ENCODE measurements around the gene SGTA.

The SGTA gene

DNA sequence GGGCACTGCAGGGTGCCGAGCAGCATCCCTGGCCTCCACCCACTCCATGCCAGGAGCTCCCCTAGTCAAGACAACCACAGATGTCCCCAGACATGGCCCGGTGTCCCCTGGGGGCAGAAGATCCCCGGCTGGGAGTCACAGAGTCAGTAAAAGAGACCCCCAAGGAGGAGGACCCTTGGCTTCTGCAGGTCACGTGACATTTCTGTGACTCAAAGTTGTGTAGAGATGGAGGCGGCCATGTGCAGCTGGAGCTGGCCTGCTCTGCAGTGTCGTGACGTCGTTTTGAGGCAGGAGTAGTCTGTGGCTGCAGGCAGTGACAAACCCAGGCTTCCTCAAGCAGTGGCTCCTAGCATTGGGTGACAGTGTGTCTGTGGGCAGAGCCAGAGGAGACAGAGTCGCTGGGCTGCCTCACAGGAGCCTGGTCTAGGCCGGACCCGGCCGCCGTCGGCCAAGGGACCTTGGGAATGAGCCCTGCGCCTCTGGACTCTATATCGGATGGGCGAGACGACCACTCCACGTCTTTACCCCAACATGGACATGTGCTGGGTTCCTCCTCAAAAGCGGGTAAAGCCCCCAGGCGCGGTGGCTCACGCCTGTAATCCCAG, 54.2 kb downstream of the SGTA start:
- DNase-seq (ENCODE audit: low read depth in 2 of 2, low spot score in 1 of 2), result no peak

DNA sequence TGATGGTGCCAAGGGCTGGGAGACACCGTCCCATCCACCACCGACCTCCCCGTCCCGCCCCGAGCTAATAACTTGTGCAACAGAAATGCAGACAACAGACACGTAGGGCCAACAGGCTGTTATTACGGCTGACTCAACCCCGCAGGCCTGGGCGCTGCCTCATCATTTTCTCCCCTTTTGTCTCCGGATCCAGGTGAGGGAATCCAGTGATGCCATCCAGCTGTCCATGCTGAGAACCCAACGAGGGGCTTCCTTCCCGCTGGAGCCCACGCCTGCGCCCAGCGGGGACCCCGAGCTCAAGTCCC, 55.5 kb downstream of the SGTA start:
- DNase-seq (ENCODE audit: low read depth in 2 of 2, low spot score in 1 of 2), result no peak

DNA sequence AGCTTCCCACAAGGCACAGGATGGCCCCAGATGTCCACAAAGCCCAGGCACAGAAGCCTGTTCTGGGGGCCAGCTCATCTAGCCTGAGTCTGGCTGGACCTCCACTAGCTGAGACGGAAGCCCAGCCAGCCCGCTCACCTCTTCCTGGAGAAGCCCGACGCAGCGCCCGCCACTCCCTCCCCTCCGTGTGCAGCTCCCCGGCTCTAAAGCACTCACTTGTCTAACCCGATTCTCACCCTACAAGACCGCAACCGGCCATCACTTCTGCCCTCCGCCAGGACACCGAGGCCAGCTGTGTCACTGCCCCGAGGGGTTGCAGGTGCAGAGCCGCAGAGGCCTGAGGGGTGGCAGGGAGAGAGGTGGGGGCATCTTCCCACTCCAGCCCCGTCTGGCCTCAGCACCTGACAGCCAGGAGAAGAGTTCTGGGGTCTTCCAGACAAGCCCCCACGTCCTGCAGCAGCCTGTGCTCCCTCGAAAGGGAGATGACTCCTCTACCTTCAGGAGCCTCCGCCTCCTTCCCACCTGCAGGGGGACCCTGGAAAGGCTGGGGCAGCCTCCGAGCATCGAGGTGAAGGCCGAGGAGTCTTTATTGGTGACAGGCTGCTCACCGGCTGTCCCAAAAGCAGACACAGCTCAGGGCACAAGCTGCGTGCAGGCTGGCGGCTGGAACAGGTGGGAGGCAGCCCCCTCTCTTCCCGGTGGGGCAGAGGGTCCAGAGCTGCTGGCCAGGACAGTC, 56.0 kb downstream of the SGTA start:
- no peak for DNase-seq (ENCODE audit: low read depth in 2 of 2, low spot score in 1 of 2)

DNA sequence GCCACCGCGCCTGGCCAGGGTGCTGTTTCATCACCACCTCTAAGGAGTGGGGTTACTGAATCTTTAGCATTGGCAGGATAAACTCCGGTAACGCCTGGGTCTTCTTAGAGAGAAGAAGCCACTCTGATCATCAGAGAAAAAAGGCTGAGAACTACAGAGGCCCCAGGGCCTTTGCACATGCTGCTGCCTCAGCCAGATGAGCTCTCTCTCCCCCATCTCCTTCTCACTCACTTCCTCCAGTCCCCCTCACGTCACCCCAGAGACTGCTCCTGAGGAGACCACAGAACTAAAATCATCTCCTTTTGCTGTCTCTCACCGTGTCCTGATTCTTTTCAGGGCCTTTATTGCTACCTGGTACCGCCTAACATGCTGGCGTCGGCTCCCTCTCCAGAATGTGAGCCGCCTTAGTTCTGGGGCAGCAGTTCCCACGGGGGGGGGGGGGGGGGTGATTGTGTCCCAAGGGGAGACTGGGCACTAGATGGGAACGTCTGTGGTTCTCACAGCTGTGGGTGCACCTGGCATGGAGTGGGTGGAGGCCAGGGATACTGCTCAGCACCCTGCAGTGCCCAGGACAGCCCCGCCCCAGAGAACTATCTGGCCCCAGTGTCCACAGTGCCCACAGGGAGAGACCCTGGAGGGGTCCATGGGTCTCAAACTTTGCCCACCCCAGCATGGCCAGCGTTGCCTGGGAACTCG, 56.8 kb downstream of the SGTA start:
- no peak for DNase-seq (ENCODE audit: low read depth in 2 of 2, low spot score in 1 of 2)

DNA sequence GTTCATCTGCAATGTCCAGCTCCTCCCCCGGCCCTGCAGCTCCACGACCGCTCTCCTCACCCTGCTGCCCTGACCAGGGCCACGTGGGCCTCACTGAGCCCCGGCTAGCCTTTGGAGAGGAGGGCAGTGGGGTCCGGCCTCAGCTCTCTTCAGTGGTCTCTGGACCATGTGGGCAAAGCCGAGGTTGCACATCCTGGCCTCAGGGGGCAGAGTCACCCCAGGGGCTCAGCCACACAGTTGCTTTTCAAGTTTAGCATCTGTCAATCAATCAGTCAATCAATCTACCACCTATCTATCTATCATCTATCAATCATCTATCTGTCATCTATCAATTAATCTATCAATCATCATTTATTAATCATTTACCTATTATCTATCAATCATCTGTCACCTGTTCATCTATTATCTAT, 58.9 kb downstream of the SGTA start:
- no peak for DNase-seq (ENCODE audit: low read depth in 2 of 2, low spot score in 1 of 2)

DNA sequence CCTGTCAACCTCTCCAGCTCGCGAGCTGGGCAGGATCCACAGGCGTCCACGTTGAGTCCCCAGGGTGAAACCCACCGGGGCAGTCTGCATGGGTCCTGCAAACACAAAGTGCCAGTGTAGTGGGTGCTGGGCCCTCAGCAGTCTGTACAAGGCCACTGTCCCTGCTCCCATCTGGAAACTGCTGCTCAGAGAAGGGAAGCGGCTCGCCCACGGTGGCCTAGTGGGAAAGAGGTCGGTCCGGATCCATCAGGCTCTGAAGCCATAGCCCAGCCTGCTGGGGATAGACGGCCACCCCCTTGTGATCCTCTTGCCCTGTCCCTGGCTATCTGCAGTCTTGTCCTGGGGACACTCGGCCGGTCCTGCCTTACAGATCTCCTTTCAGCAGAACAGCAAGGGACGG, 59.3 kb downstream of the SGTA start:
- no peak for DNase-seq (ENCODE audit: low read depth in 2 of 2, low spot score in 1 of 2)

DNA sequence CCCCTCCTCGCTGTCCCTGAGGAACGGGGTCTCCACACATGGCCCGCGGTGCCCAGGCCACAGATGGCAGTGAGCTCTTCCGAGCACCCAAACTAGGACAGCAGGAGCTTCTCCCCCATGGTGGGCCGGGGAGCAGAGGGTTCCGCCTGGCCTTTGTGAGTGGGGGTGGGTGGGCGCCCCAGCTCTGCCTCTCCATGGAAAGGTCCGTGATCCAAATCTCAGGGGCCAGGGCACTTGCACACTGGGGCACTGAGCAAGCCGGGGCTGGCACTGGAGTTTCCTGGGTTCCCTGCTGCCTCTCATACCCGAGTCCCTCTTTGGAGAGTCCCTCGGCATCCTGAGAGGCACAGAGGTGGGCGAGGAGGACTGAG, 59.7 kb downstream of the SGTA start:
- no peak for DNase-seq (ENCODE audit: low read depth in 2 of 2, low spot score in 1 of 2)

DNA sequence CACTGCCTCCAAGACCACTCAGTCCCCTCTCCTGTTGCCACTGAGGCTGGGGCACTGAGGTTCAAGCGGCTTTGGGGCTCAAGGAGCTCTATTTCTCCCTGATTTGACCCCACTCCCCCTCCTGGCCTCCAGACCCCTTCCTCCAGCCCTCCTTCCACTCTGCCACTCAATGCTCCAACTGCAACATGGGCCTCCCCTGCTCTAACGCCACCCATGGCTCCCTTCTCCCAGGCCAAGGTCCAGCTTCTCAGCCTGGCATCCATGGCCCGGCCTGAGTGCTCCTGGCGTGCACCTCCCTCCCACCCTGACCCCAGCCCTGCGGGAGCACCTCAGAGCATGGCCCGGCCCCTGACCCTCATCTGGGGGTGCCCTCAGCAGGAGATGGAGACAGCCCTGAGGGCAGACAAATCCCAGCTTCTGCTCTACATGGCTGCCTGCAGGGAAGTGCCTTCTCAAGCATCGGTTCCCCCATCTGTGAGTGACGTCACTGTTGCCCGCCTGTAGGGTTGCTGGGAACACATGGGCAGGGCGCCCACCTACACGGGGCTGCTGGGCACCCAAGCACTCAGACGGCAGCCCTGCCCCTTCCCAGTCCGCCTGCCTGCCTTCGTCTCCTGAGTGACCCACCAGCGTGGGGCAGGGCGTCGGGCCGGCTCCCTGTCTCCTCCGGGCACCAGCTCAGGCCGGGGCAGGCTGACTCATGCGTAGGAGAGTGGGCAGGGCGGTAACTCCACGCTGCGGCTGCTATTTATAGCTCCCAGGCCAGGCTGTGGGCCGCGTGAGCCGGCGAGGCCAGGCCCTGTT, 60.3 kb downstream of the SGTA start:
- DNase-seq (ENCODE audit: low read depth in 2 of 2, low spot score in 1 of 2), result no peak

DNA sequence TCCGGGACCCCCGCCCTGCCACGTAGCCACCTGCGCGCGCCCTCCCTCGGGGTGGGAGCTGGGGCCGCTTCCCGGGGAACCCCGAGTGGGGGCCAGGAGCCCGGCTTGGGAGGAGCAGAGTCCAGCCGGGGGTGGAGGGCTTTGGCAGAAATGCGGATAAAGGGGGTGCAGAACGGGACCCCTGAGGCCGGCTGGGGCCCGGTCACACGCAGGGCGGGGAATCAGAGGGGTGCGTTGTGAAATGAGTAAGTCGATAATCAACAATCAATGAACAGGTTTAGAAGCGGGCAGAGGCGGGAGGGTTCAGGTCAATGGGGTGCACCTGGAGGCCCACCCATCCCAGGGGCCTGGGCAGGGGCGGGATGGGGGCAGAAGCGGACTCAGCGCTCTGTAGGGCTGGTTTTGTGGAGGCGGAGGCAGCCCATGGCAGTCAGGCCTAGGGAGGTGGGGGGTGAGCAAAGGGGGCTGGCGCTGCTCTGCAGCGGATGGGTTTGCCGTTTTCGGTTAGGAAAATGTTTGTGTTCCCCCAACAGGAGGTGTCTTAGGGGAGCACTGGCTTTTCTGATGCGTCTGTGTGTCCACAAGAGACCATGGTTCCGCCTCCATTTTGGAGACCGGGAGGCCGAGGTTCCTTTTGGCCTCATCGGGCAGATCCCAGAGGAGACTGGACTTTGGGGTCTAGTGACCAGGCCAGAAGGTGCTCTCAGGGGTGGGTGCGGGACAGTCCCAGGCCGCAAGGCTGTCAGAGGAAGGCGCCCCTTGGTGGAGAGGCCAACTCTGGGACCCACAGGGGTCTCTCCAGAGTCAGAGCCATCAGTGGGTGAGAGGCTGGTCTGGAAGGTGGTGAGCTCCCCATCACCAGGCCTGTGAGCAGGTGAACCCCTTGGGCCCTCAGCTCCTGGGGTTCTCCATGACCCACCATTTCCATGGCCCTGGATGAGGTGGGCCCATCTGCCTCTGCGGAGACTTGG, 61.2 kb downstream of the SGTA start:
- no peak for DNase-seq (ENCODE audit: low read depth in 2 of 2, low spot score in 1 of 2)

DNA sequence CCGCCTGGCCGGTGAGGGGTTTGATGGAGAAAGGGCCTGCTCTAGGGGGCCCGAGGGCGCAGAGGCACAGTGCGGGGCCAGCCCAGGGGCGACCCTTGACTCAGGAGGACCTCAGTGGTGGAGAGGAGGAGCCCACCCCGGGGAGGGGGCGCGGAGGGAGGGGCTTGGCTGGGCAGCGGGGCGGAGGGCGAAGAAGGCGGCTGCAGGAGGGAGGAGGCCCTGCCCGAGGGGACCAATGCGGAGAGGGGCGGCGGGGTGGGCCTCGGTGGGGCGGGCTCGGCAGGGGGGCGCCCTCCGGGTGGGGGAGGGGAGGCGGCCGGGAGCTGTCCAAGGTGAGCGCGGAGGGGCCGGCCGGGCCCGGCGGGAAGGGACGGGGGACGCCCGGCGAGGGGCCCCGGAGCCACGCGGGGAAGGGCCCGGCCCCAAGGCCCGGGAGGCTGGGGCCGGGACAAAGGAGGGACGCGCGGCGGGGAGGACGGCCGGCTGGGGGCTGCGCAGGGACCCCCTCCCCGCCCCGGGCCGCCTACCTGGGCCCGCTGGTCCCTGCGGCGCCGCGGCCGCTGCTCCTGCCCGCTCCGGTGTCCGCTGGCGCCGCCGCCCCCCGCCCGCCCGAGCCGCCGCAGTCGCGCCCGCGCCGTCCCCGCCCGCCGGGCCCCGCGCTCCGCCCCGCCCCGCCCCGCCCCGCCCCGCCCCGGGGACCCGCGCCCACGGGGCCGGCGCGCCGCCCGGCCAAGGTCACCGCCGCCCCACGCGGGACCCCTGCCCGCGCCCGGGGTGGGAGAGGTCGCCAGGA, 62.1 kb downstream of the SGTA start, which contains the start of gene DIRAS1:
DIRAS1 (minus strand) TSS at position 596 of the 793 bp plus-strand sequence. CDS start 3,566 bp downstream, outside the sequence.
- no peak for DNase-seq (ENCODE audit: low read depth in 2 of 2, low spot score in 1 of 2)

DNA sequence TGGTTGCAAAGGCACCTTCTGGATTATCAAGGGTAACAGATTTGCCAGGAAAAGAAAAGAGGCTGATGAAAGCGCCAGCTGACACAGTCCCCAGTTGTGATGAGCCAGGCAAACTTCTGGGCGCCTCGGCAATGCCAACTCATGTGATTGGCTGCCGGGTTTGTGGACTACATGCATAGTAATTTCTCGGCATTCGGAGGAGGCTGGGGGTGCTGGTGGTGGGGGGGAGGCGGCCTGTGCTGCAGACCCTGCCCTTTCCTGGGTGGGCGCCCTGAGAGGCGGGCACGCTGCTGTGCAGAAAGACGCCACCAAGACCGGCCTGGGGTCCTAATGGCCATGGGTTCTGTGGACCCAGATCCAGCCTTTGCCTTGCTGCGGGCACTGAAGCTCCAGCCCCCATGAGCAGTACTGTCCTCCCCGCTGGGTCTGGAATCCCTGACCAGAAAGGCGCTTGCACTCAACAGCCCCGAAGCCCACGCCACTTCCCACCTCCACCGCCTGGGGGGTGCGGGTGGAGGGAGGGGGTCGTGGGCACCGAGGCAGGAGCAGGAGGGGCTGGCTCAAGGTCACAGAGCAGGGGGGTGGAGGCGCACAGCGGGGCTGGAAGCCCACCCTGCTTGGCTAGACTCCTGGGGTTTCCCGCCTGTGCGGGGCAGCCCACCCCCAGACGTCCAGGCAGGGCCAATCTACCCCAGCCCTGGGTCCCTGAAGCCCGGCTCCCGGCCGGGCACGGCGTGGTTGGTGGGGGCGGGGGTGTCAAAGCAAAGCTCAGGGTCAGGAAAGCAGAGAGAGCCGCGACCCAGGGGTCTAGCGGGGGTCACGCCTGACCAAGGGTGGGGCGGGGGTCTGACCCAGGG, 62.9 kb downstream of the SGTA start:
- no peak for DNase-seq (ENCODE audit: low read depth in 2 of 2, low spot score in 1 of 2)

DNA sequence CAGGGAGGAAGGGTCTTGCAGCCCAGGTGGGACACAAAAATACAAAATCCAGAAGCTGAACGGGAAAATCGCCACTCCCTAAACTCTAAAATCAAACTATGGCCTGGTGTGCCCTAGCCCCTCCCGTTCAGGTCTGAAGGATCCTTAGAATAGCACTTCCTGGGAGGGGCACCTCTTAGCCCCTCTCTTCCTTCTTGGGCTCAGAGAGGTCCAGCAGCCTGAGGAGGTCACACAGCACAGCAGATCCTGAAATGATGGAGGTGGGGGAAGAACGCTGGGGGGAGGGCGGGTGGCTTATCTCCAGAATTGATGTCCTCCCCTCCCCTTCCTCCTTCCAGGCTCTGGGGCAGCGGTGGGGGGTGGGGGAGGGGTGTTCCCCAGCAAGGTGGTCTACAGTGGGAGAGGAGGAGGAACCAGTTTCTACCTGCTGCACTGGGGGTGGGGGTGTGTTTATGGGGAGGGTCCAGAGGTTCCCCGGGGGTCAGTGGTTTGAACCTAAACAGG, 63.8 kb downstream of the SGTA start:
- DNase-seq (ENCODE audit: low read depth in 2 of 2, low spot score in 1 of 2), result no peak

DNA sequence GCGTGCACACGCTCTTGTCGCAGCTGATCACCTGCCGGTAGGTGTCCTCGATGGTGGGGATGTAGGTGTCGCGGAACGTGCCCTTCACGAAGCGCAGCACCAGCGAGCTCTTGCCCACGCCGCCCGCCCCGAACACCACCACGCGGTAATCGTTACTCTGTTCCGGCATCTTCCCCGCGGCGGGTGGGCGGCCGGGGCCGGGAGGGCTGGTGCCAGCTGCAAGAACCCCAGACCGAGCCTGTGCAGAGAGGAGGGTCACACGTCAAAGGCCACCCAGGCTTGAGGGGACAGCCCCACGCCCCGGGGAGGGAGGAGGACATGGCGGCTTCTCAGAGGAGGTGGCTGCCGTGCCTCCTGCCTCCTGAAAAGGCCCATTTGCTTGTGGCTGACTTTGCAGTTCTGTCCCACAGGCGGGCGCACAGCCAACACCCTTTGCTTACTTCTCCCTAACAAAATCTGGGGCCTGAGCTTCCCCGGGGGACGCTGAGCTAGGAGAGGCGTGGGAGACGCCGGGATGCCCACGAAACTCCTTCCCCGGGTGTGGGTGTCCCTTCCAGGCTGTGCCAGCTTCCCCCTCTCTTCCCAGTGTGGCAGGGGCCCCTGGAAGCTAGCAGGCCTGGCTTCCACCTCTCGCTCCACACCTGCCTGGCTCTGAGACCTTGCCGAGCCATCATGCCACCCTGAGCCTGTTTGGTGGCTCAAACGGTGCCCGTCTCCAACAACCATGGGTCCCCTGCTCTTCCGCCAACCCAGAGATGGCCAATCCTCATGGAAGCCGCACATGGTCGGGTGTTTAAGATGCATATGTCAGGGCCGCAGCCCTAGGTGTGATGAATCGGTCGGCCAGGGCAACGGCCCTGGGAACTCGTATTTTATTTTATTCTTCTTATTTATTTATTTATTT, 65.2 kb downstream of the SGTA start:
- DNase-seq (ENCODE audit: low read depth in 2 of 2, low spot score in 1 of 2), result no peak

DNA sequence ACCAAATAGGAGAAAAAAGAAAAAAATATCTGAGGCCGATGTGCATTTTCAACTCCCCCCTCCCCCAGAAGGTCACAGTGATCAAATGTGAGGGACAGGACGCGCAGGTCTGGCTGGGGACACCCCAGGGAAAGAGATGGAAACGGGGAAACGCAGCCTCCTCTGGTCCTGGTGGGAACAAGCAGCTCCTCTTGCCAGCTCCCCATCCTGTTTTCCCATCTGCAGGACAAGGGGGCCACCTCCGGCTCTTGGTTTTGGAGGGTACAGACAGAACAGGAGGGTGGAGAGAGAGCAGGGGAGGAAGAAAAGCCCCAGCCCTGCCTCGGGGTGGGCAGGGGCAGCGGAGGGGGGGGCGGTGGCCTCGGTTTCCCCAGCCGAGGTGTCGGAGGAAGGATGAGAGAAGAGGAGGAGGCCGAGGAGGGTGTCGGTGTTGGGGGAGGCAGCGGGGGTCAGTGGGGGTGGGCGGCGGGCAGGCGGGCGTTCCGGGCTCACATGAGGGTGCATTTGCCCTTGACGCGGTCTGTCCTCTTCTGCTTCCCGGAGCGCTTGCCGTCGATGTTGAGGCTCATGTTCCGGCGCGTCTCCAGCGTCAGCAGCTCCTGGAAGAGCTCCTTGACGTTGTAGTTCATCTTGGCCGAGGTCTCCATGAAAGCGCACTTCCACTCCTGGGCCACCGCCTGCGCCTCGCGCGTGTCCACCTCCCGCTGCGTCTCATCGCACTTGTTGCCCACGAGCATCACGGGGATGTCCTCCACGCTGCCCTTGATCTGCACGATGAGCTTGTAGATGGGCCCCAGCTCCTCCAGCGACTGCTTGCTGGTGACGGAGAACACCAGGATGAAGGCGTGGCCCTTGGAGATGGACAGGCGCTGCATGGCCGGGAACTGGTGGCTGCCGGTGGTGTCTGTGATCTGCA, 66.1 kb downstream of the SGTA start:
- DNase-seq (ENCODE audit: low read depth in 2 of 2, low spot score in 1 of 2), result no peak

DNA sequence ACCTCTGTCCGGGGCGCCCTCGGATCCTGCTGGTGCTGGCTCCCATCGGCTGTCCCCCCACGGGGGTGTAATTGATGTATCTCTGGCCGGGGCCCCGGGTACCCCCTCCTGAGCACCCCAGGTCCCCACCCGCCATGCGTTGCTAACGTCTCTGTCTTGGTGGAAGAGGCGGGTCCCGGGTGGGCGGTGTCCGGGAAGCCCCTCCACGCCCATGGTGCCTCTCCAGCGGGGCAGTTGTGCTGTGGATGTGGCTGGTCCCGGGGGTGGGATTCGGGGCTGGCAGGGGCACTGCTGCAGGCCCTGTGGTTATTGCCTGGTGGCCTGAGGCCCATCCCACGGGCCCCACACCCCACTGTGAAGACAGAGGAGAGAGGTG, 66.8 kb downstream of the SGTA start:
- DNase-seq (ENCODE audit: low read depth in 2 of 2, low spot score in 1 of 2), result no peak

DNA sequence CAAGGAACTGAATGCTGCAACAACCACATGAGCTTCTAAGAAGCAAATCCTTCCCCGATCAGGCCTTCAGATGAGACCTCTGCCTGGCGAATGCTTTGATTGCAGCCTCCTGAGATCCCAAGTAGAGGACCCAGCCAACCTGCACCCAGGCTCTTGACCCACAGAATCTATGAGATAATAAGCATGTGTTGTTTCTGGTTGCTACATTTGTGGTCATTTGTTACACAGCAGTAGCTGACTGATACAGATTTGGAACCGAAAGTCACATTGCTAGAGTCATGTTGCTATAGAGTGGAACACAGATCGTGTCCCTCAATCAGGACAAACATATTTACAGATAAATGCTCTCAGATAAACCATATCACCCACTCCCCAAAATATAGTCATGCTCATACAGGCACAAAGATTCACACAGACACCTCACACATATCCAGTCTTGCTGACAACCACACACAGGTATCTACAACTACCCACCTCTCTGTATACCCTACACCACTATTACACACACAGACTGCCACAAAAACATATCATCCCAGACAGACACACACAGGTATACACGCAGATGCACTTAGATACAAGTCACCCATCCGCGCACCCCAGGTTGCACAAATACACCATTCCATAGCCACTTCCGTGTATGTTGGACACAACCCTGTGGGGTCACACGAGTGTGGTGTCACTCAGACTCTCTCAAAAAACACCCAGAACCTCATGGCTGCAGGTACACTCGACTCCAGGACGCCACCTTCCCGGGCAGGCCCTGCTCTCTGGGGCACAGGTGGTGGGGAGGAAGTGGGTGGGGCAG, 67.4 kb downstream of the SGTA start:
- no peak for DNase-seq (ENCODE audit: low read depth in 2 of 2, low spot score in 1 of 2)

All from stimulated activated CD8-positive, alpha-beta memory T cell treated with anti-CD3 and anti-CD28 coated beads, Interleukin-4, amount 100 ng/mL, for 4 hours (primary cell).